B cell (primary cell): Measurements from ENCODE around the gene CNST. TPM values are rescaled to one million over a fixed set of nuclear protein-coding genes. Genes with fewer than 3 reads are reported as not detected.

ENCODE experiments used
- ATAC-seq: fragments of 200-7000 bp; cut with Tn5 transposase; one replicate; pipeline ENCODE4 v1.10.0; 2021; ENCODE audit warnings: low read depth, mild to moderate bottlenecking, moderate number of reproducible peaks, moderate library complexity
- CTCF ChIA-PET: fragments of 350-600 bp; sonication (Branson Sonifier 250); formaldehyde crosslinking; loops from one replicate; lab custom pipeline; 2021; ENCODE audit warnings: antibody characterized with exemption, inconsistent platforms; lab: Charles Lee
- POLR2A ChIA-PET: fragments of 350-600 bp; sonication (Branson Sonifier 250); formaldehyde crosslinking; loops from one replicate; lab custom pipeline; 2021; ENCODE audit warnings: antibody characterized with exemption; lab: Charles Lee
- DNase-seq: peaks from one replicate; pipeline ENCODE4 v3.0.0; 2013
- H2AFZ ChIP-seq: 2 replicates; pipeline ENCODE4 v1.6.1; 2012; ENCODE audit warnings: mild to moderate bottlenecking, low read depth, low read length; ENCODE audit not compliant: insufficient read depth, poor library complexity, severe bottlenecking
- H3K27ac ChIP-seq, 2 donors: 1 replicate in 1 of 2; 2 replicates in 1 of 2; pipeline ENCODE4 v1.5.1; 2012 to 2013; ENCODE audit warnings: low read length in 2 of 2, mild to moderate bottlenecking in 2 of 2, moderate library complexity in 1 of 2
- H3K27me3 ChIP-seq, 4 experiments: fragments of 200-600 bp in 1 of 4; sonication (generic) in 1 of 4; replicated peaks in 1 of 4; 1 replicate in 2 of 4; 2 replicates in 2 of 4; pipeline versions ENCODE4 v1.6.1 to v1.7.0; 2013 to 2016; ENCODE audit warnings: low read length in 3 of 4, mild to moderate bottlenecking in 2 of 4, mixed read lengths in 1 of 4, moderate library complexity in 1 of 4; ENCODE audit not compliant: insufficient read depth in 4 of 4, control insufficient read depth in 3 of 4; ENCODE audit errors: control extremely low read depth in 1 of 4
- H3K36me3 ChIP-seq, 2 experiments: replicated peaks in 1 of 2; 1 replicate in 1 of 2; 2 replicates in 1 of 2; pipeline versions ENCODE4 v1.6.1 to v1.7.1; 2013; ENCODE audit warnings: low read length in 1 of 2; ENCODE audit not compliant: insufficient read depth in 2 of 2, control insufficient read depth in 1 of 2; ENCODE audit errors: control extremely low read depth in 1 of 2, extremely low read depth in 1 of 2
- H3K4me1 ChIP-seq, 2 donors: fragments of 200-600 bp in 1 of 2; sonication (generic) in 1 of 2; 1 replicate in 1 of 2; 2 replicates in 1 of 2; pipeline versions ENCODE4 v1.5.1 to v1.6.1; 2013 to 2017; ENCODE audit warnings: low read length in 2 of 2; ENCODE audit not compliant: control insufficient read depth in 2 of 2, insufficient read depth in 2 of 2
- H3K4me2 ChIP-seq: replicated peaks from 2 replicates; pipeline ENCODE3; 2012; ENCODE audit warnings: mild to moderate bottlenecking, low read depth, low read length; ENCODE audit not compliant: poor library complexity, severe bottlenecking
- H3K4me3 ChIP-seq, 5 experiments: fragments of 200-600 bp in 1 of 5; sonication (generic) in 1 of 5; 1 replicate in 3 of 5; 2 replicates in 2 of 5; pipeline versions ENCODE4 v1.5.1 to v1.7.0; 2011 to 2016; ENCODE audit warnings: low read length in 4 of 5, mild to moderate bottlenecking in 4 of 5, low read depth in 2 of 5, control low read depth in 1 of 5, moderate library complexity in 1 of 5; ENCODE audit not compliant: insufficient read depth in 1 of 5; ENCODE audit errors: control extremely low read depth in 1 of 5, extremely low read depth in 1 of 5
- H3K79me2 ChIP-seq: fragments of 200-600 bp; sonication (generic); one replicate; pipeline ENCODE4 v1.6.0; 2016; ENCODE audit warnings: low read length; ENCODE audit not compliant: control insufficient read depth, insufficient read depth
- H3K9ac ChIP-seq: fragments of 200-600 bp; sonication (generic); 2 replicates; pipeline ENCODE4 v1.6.1; 2017; ENCODE audit warnings: mild to moderate bottlenecking, low read length, moderate library complexity
- H3K9me3 ChIP-seq, 3 donors: one replicate each; pipeline versions ENCODE4 v1.6.1 to v1.7.1; 2013; ENCODE audit warnings: low read length in 2 of 3; ENCODE audit not compliant: control insufficient read depth in 2 of 3, insufficient read depth in 1 of 3; ENCODE audit errors: control extremely low read depth in 1 of 3
- H4K20me1 ChIP-seq: 2 replicates; pipeline ENCODE4 v1.6.0; 2012; ENCODE audit warnings: mild to moderate bottlenecking, low read length; ENCODE audit not compliant: insufficient read depth, control insufficient read depth, poor library complexity, severe bottlenecking
- H3K27ac Mint-ChIP-seq: one replicate; pipeline ENCODE4 v1.8.0; 2021; ENCODE audit warnings: mixed read lengths
- H3K27me3 Mint-ChIP-seq: one replicate; pipeline ENCODE4 v1.8.0; 2021; ENCODE audit warnings: mixed read lengths
- H3K4me1 Mint-ChIP-seq: one replicate; pipeline ENCODE4 v1.8.0; 2021; ENCODE audit warnings: mixed read lengths
- H3K4me3 Mint-ChIP-seq: one replicate; pipeline ENCODE4 v1.8.0; 2021; ENCODE audit warnings: mixed read lengths
- H3K9me3 Mint-ChIP-seq: one replicate; pipeline ENCODE4 v1.8.0; 2022; ENCODE audit warnings: mixed read lengths; ENCODE audit not compliant: insufficient read depth
- EZH2 ChIP-seq: IDR thresholded peaks from 2 replicates; pipeline ENCODE4 v1.6.1; 2012; ENCODE audit warnings: borderline replicate concordance, low read depth, mild to moderate bottlenecking, moderate library complexity, low read length; ENCODE audit not compliant: insufficient read depth, poor library complexity, severe bottlenecking
- WGBS: methylation state at CpG from one replicate; pipeline ENCODE4 v1.1.5; 2013; ENCODE audit warnings: missing lambda C conversion rate; ENCODE audit not compliant: insufficient coverage; 5-methylcytosine and 5-hydroxymethylcytosine counted together
- intact Hi-C: fragments of 100-400 bp; cut with micrococcal nuclease; formaldehyde crosslinking; loops from one replicate; pipeline ENCODE4 v1.10.0; 2022
- polyA plus RNA-seq: library from polyadenylated mRNA; depleted of rRNA; stranded (reverse); fragments of >200 nt; gene quantifications from 2 replicates; pipeline ENCODE4 v1.2.3, GENCODE V29; 2012
- total RNA-seq, 2 donors: library from RNA; stranded (reverse); fragments of 120-200 nt in 1 of 2; gene quantifications; 1 replicate in 1 of 2; 2 replicates in 1 of 2; pipeline versions ENCODE4 v1.2.3 to v1.2.4, GENCODE V29; 2013 to 2022
- TF ChIP-seq, protein P1 (sequence below): fragments of 200-600 bp; IDR thresholded peaks from one replicate; pipeline ENCODE4 v1.8.0; 2022; ENCODE audit warnings: antibody characterized with exemption, mild to moderate bottlenecking

The CNST gene
- total and polyA plus RNA-seq, 2 donors (not counting 1 experiment from before 2014, with no cell fraction given), result 26.9 to 54.0 TPM

DNA sequence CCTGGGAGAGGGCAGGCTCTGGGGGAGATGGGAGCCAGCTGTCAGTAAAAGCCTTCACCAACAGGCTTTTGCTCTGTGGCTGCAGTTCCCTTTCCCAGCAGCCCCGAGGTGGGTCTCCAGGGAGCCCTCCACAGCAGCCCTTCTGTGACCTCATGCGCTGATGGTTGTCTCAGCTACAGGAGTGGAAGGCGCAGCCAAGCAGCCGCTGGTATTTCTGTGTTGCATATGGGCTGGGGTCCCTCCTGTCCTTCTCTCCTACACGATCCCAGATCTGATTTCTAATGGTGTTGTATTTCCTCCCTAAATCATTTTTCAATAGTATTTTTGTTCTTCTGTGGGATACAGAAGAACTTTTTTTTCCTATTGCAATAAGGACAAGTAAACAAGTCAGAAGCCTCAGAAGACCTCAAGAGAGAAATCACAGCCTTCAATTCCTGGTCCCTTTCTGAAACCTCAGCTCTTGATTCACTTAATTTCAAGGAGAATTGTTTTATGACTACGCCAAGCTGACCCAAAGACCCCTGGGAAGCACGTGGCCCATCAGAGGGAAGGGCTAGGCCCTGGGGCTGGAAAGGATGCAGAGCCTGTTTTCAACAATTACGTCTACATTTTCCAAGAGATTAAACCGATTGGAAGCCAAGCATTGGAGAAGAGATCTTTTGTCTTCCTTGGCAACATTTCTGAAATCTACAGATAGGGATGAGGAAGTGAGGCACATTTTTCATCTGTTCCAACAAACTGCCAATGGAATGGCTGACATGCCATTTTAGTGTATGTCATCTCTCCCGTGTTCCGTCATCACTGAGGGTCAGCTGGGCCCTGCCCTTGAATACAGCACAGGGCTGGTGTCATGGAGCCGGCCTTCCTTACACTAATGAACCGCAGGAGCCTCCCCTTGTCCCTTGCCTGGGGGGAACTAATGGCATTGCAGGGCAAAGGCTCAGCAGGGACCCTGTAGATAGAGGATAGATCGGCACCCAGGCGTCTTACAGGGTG, 115.9 kb downstream of the CNST start:
- H3K27ac Mint-ChIP-seq, result no peak overlapping the region

More for the DNA sequence above, 115.9 kb downstream of the CNST start:
- Histone ChIP-seq H3K4me1 (peaks cover 0 to 8% of the 10 kb centered on the region in 2 donors), H3K27ac (no peak overlapping the region), H3K27me3 (no peaks in the 10 kb centered on the region), H3K79me2 (no peaks in the 10 kb centered on the region), H3K4me2 (no peak overlapping the region), H4K20me1 (no peaks in the 10 kb centered on the region), H2AFZ (no peak overlapping the region), H3K4me3 (no peak overlapping the region), H3K36me3 (no peaks in the 10 kb centered on the region), H3K9ac (no peak overlapping the region), H3K9me3 (peaks cover 0 to 3% (median 0%) of the 10 kb centered on the region in 3 donors)
- ChIA-PET POLR2A (interaction anchor here (0.6 kb wide), 1 partner anchor 183 kb away, joined by 5 read pairs; no protein-coding TSS in a partner anchor), CTCF (interaction anchor here (0.5 kb wide), 1 partner anchor 15 kb away, joined by 4 read pairs; no protein-coding TSS in a partner anchor)
- H3K4me3 Mint-ChIP-seq, result no peak overlapping the region
- 82% methylated on average over 11 of the region's 15 CpGs for WGBS
- DNase-seq (no peak), ATAC-seq (peak; percentile 74)
- TF ChIP-seq EZH2, result no peak
- TF ChIP-seq, protein P1, sequence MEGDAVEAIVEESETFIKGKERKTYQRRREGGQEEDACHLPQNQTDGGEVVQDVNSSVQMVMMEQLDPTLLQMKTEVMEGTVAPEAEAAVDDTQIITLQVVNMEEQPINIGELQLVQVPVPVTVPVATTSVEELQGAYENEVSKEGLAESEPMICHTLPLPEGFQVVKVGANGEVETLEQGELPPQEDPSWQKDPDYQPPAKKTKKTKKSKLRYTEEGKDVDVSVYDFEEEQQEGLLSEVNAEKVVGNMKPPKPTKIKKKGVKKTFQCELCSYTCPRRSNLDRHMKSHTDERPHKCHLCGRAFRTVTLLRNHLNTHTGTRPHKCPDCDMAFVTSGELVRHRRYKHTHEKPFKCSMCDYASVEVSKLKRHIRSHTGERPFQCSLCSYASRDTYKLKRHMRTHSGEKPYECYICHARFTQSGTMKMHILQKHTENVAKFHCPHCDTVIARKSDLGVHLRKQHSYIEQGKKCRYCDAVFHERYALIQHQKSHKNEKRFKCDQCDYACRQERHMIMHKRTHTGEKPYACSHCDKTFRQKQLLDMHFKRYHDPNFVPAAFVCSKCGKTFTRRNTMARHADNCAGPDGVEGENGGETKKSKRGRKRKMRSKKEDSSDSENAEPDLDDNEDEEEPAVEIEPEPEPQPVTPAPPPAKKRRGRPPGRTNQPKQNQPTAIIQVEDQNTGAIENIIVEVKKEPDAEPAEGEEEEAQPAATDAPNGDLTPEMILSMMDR, result no peak
- H3K4me1 Mint-ChIP-seq, result peaks cover 12% of the 10 kb centered on the region
- no peaks in the 10 kb centered on the region for H3K9me3 Mint-ChIP-seq
- intact Hi-C loops, result no loop called here
- H3K27me3 Mint-ChIP-seq, result no peaks in the 10 kb centered on the region
